ENCODE measurements around the gene VIT.

VIT gene

GRCh38 chr2:36770542-36771287 is 74.2 kb downstream of the VIT start:
- DNase-seq = no peak

GRCh38 chr2:36771671-36772070 is 75.2 kb downstream of the VIT start:
- DNase-seq = no peak

- DNase-seq = no peak
Measured at GRCh38 chr2:36773947-36774346, 77.4 kb downstream of the VIT start.

GRCh38 chr2:36775261-36775660 is 78.8 kb downstream of the VIT start:
- DNase-seq = no peak

GRCh38 chr2:36775806-36776205 is 79.3 kb downstream of the VIT start:
- DNase-seq = no peak

- no peak for DNase-seq
Measured at GRCh38 chr2:36777272-36777671, 80.8 kb downstream of the VIT start.

- DNase-seq = no peak
Measured at GRCh38 chr2:36777788-36778187, 81.3 kb downstream of the VIT start.

GRCh38 chr2:36779462-36779861 is 83.0 kb downstream of the VIT start:
- DNase-seq = no peak

GRCh38 chr2:36780231-36780839 is 83.8 kb downstream of the VIT start:
- peak; percentile 19 for DNase-seq

GRCh38 chr2:36781907-36782720 is 85.6 kb downstream of the VIT start:
- no peak for DNase-seq

- no peak for DNase-seq
Measured at GRCh38 chr2:36783246-36783645, 86.7 kb downstream of the VIT start.

GRCh38 chr2:36785179-36785795 is 88.8 kb downstream of the VIT start:
- peak; percentile 12 for DNase-seq

GRCh38 chr2:36789181-36789804 is 92.8 kb downstream of the VIT start:
- no peak for DNase-seq

GRCh38 chr2:36792951-36793350 is 96.4 kb downstream of the VIT start:
- no peak for DNase-seq

GRCh38 chr2:36797324-36798070 is 101.0 kb downstream of the VIT start:
- DNase-seq = no peak

GRCh38 chr2:36798724-36799123 is 102.2 kb downstream of the VIT start:
- DNase-seq = no peak

GRCh38 chr2:36800381-36800780 is 103.9 kb downstream of the VIT start:
- no peak for DNase-seq

GRCh38 chr2:36801088-36801487 is 104.6 kb downstream of the VIT start:
- no peak for DNase-seq

GRCh38 chr2:36802952-36803351 is 106.4 kb downstream of the VIT start:
- DNase-seq = no peak

- no peak for DNase-seq
Measured at GRCh38 chr2:36805635-36806224, 109.2 kb downstream of the VIT start.

GRCh38 chr2:36807223-36807886 is 110.8 kb downstream of the VIT start:
- DNase-seq = peak; percentile 7
